Type B pancreatic cell (in vitro differentiated cells): ENCODE measurements around the gene MARK1. TPM values are rescaled to one million over a fixed set of nuclear protein-coding genes. Genes with fewer than 3 reads are reported as not detected.

Source experiments
- DNase-seq: peaks from one replicate; pipeline ENCODE4 v3.0.0; 2021; ENCODE audit warnings: mixed read lengths; ENCODE audit not compliant: unreplicated experiment; ENCODE audit errors: extremely low spot score
- H3K27ac Mint-ChIP-seq: 2 replicates; pipeline ENCODE4 v1.8.0; 2021; ENCODE audit warnings: mild to moderate bottlenecking, mixed read lengths
- H3K27me3 Mint-ChIP-seq: 2 replicates; pipeline ENCODE4 v1.8.0; 2021; ENCODE audit warnings: mixed read lengths
- H3K36me3 Mint-ChIP-seq: 2 replicates; pipeline ENCODE4 v1.8.0; 2021; ENCODE audit warnings: mixed read lengths
- H3K4me1 Mint-ChIP-seq: one replicate; pipeline ENCODE4 v1.8.0; 2021; ENCODE audit warnings: mixed read lengths; ENCODE audit not compliant: unreplicated experiment
- H3K4me3 Mint-ChIP-seq: 2 replicates; pipeline ENCODE4 v1.8.0; 2021; ENCODE audit warnings: mild to moderate bottlenecking, mixed read lengths
- H3K9me3 Mint-ChIP-seq: 2 replicates; pipeline ENCODE4 v1.8.0; 2021; ENCODE audit warnings: mixed read lengths
- total RNA-seq: library from RNA; stranded (reverse); gene quantifications from 2 replicates; pipeline ENCODE4 v1.2.1, GENCODE V29; 2021; ENCODE audit warnings: low replicate concordance
- TF ChIP-seq, protein P1 (sequence below): fragments of 200-600 bp; sonication (generic); conservative IDR thresholded peaks from 2 replicates; pipeline ENCODE4 v1.5.0; 2021; ENCODE audit warnings: antibody characterized with exemption, mild to moderate bottlenecking

The MARK1 gene
- total RNA-seq, 1 donor from 2014 or later = 14.3 TPM

DNA sequence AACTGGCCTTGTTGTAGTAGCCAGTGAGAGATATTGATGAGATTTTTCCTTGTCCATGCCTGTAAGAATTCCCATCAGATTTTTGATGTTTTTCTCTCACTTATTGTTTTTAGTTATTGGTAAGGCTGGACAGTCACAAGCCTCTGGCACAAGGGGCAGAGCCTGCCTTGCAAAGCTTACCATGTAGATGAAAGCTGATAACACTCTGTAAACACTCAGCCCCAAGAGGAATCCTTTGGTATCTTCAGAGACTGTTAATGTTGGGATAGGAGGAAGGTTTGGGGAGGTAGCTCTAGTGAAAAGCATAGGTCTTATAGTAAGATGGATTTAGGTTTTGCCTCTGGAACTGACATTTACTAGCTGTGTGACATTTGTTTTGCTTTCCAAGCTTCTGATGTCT is 37.7 kb downstream of the MARK1 start:
- no peak for DNase-seq
- no peak overlapping the region for H3K4me3 Mint-ChIP-seq

DNA sequence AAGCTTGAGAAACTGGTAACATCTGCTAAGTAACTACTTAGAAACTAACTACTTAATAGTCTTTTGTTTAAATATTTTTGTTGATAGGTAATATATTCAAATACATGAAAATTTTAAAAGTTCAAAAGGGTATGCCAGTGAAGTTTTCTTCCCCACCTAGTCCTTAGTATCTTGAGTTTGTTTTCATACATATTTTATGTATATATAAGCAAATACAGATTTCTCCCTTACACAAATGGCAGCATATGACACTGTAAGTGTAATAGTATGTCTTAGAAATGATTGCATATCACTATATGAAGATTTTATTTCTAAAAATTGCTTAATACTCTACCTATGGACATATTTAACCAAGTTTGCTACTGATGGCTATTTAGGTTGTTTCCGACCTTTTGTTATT is 38.9 kb downstream of the MARK1 start:
- Mint-ChIP-seq H3K4me1 (peaks cover 21% of the 10 kb centered on the region), H3K27ac (no peak overlapping the region), H3K36me3 (no peaks in the 10 kb centered on the region), H3K27me3 (no peaks in the 10 kb centered on the region), H3K9me3 (no peaks in the 10 kb centered on the region), H3K4me3 (no peak overlapping the region)
- DNase-seq = no peak
- TF ChIP-seq, protein P1, sequence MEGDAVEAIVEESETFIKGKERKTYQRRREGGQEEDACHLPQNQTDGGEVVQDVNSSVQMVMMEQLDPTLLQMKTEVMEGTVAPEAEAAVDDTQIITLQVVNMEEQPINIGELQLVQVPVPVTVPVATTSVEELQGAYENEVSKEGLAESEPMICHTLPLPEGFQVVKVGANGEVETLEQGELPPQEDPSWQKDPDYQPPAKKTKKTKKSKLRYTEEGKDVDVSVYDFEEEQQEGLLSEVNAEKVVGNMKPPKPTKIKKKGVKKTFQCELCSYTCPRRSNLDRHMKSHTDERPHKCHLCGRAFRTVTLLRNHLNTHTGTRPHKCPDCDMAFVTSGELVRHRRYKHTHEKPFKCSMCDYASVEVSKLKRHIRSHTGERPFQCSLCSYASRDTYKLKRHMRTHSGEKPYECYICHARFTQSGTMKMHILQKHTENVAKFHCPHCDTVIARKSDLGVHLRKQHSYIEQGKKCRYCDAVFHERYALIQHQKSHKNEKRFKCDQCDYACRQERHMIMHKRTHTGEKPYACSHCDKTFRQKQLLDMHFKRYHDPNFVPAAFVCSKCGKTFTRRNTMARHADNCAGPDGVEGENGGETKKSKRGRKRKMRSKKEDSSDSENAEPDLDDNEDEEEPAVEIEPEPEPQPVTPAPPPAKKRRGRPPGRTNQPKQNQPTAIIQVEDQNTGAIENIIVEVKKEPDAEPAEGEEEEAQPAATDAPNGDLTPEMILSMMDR = no peak

More for the DNA sequence above, 37.7 kb downstream of the MARK1 start:
- Mint-ChIP-seq H3K36me3 (no peaks in the 10 kb centered on the region), H3K9me3 (no peaks in the 10 kb centered on the region), H3K27ac (no peak overlapping the region), H3K4me1 (peaks cover 21% of the 10 kb centered on the region), H3K27me3 (no peaks in the 10 kb centered on the region)
- TF ChIP-seq, protein P1 = no peak

DNA sequence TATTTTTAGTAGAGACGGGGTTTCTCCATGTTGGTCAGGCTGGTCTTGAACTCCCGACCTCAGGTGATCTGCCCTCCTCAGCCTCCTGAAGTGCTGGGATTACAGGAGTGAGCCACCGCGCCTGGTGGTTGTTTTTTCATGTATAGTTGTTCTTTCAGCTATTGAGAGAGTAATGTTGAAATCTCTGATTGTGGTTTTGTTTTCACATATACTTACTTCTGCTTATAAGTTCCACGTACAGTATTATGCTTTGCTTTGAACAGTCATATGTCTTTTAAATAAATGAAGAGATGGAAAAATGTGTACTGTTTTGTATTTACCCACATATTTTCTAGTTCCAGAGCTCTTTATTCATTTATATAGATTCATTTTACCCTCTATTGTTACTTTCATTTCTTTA is 44.5 kb downstream of the MARK1 start:
- no peak for DNase-seq
- Mint-ChIP-seq H3K36me3 (peaks cover 3% of the 10 kb centered on the region), H3K27ac (no peak overlapping the region), H3K27me3 (no peaks in the 10 kb centered on the region), H3K4me3 (no peak overlapping the region), H3K9me3 (peaks cover 4% of the 10 kb centered on the region), H3K4me1 (peaks cover 8% of the 10 kb centered on the region)
- TF ChIP-seq, protein P1 = no peak

DNA sequence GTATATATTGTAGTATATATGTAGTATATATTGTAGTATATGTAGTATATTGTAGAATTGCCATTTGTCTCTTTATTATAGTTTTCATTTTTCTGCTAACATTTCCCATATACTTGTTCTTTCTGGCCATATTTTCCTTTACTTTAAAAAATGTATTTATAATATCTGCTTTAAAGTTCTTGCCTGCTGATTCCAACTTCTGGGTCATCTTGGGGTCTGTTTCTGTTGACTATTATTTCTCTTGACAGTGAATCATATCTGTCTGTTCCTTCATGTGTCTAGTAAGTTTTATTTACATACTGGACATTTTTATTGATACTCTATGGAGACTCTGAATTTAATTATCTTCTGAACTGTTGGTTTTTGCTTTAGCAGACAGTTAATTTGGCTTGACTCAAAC is 45.9 kb downstream of the MARK1 start:
- Mint-ChIP-seq H3K4me1 (peaks cover 5% of the 10 kb centered on the region), H3K27ac (no peak overlapping the region), H3K9me3 (peaks cover 4% of the 10 kb centered on the region), H3K27me3 (no peaks in the 10 kb centered on the region), H3K4me3 (no peak overlapping the region), H3K36me3 (peaks cover 3% of the 10 kb centered on the region)
- TF ChIP-seq, protein P1 = no peak
- DNase-seq = no peak

DNA sequence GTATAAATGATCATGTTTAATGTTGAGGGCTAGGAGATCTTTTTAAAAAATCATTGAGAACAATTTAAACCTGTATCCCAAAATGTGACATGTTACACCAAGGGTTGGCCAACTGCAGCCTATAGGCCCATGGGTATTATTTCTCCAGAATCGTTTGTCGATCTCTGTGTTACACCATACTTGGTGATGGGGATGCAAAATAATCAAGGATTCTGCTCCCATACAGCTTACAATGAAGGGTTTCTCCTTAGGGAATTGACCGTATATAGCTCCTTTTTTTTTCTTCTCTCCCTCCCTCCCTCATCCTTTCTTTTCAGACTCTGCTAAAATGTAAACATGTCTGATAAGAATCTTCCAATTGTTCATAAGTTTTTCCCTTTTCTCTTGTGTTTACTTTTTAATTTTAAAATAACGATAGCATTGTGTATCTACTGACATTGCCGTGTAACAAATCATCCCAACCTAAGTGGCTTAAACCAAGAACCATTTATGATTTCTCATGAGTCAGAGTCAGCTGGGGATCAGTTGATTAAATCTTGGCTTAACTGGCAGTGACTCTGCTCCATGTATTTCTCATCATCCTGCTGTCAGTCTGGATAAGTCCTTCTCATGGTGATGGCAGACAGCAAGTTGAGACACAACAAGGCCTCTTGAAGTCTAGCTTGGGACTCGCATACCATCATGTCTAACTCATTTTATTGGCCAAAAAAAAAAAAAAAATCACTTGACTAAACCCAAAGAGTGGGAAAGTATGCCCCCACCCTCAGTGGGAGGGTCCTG is 48.0 kb downstream of the MARK1 start:
- H3K4me1 Mint-ChIP-seq = peaks cover 5% of the 10 kb centered on the region
- H3K36me3 Mint-ChIP-seq = peaks cover 10% of the 10 kb centered on the region
- H3K27ac Mint-ChIP-seq = no peak overlapping the region
- TF ChIP-seq, protein P1 = no peak
- H3K4me3 Mint-ChIP-seq = no peak overlapping the region
- no peak for DNase-seq
- no peaks in the 10 kb centered on the region for H3K27me3 Mint-ChIP-seq
- peaks cover 4% of the 10 kb centered on the region for H3K9me3 Mint-ChIP-seq
